T-helper 17 cell (primary cell): ENCODE results near the gene TTC17. TPM values are rescaled to one million over a fixed set of nuclear protein-coding genes. Genes with fewer than 3 reads are reported as not detected.
A peak's percentile ranks its signal among the peaks of the same experiment; 100 is the strongest.
"Not testable (repeated sequence)": the region's sequence is repeated elsewhere in the genome, so short reads cannot be mapped to it uniquely, and the experiment has no call there.

Experiments
- ATAC-seq: fragments of 150-1000 bp; cut with Tn5 transposase; 2 replicates; pipeline ENCODE4 v1.10.0; 2021; ENCODE audit warnings: mild to moderate bottlenecking, moderate library complexity
- DNase-seq, 3 donors: peaks; one replicate each; pipeline versions ENCODE4 v3.0.0 to v3.0.0-alpha.2; 2020 to 2021
- H3K9me3 ChIP-seq: one replicate; pipeline ENCODE4 v1.7.0; 2013; ENCODE audit warnings: low read length, mild to moderate bottlenecking; ENCODE audit not compliant: control insufficient read depth, poor library complexity, severe bottlenecking
- H3K27ac Mint-ChIP-seq: one replicate; pipeline ENCODE4 v1.8.0; 2022; ENCODE audit warnings: mild to moderate bottlenecking, moderate library complexity, mixed read lengths
- H3K27me3 Mint-ChIP-seq: one replicate; pipeline ENCODE4 v1.8.0; 2022; ENCODE audit warnings: mixed read lengths
- H3K36me3 Mint-ChIP-seq: one replicate; pipeline ENCODE4 v1.8.0; 2022; ENCODE audit warnings: low read depth, mixed read lengths
- H3K4me1 Mint-ChIP-seq: one replicate; pipeline ENCODE4 v1.8.0; 2022; ENCODE audit warnings: mild to moderate bottlenecking, mixed read lengths
- H3K4me3 Mint-ChIP-seq: one replicate; pipeline ENCODE4 v1.8.0; 2022; ENCODE audit warnings: mild to moderate bottlenecking, moderate library complexity, mixed read lengths
- total RNA-seq, 4 donors: library from RNA in 2 of 4; stranded (reverse) in 2 of 4; gene quantifications; one replicate each; pipeline ENCODE4 v1.2.3 and lab custom pipeline; 2022 to 2026

Gene TTC17, protein sequence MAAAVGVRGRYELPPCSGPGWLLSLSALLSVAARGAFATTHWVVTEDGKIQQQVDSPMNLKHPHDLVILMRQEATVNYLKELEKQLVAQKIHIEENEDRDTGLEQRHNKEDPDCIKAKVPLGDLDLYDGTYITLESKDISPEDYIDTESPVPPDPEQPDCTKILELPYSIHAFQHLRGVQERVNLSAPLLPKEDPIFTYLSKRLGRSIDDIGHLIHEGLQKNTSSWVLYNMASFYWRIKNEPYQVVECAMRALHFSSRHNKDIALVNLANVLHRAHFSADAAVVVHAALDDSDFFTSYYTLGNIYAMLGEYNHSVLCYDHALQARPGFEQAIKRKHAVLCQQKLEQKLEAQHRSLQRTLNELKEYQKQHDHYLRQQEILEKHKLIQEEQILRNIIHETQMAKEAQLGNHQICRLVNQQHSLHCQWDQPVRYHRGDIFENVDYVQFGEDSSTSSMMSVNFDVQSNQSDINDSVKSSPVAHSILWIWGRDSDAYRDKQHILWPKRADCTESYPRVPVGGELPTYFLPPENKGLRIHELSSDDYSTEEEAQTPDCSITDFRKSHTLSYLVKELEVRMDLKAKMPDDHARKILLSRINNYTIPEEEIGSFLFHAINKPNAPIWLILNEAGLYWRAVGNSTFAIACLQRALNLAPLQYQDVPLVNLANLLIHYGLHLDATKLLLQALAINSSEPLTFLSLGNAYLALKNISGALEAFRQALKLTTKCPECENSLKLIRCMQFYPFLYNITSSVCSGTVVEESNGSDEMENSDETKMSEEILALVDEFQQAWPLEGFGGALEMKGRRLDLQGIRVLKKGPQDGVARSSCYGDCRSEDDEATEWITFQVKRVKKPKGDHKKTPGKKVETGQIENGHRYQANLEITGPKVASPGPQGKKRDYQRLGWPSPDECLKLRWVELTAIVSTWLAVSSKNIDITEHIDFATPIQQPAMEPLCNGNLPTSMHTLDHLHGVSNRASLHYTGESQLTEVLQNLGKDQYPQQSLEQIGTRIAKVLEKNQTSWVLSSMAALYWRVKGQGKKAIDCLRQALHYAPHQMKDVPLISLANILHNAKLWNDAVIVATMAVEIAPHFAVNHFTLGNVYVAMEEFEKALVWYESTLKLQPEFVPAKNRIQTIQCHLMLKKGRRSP
- 10 to 100 TPM; 95.4 to 98.0 TPM for total RNA-seq
- 149 to 193 reads per million in 2 donors for total RNA-seq (lab: John Stamatoyannopoulos, UW)

DNA sequence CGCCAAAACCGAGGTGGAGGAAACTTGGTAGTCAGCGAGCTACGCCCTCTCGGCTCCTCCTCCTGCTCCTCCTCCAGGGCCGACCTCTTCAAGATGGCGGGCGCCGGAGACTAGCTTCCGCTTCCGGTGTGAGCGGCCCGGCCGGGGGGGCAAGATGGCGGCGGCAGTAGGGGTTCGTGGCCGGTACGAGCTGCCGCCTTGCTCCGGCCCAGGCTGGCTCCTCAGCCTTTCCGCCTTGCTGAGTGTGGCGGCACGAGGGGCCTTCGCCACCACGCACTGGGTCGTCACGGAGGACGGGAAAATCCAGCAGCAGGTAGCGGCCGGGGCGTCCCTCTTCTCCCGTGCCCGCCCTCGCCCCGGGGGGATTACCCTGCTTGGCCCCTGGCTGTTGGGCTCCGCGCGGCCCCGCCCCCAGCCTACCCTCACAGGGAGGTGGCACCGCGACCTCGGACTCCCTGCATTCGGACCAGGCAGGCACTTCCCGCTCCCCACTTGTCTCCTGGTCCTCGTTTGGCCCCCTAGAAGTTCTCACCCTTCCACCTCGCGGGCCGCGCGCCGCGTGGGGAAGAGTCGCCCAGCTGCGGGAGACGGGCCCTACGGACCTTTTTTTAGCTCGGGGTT lies at the start of gene TTC17:
Gene TTC17 (plus strand): TSS at position 120 of the 621 bp plus-strand sequence. CDS start 35 bp downstream, at position 155.
- Mint-ChIP-seq H3K36me3 (no peaks in the 10 kb centered on the region), H3K4me1 (peaks cover 29% of the 10 kb centered on the region), H3K27ac (peak within 1 kb of the TSS; percentile 95), H3K4me3 (peak within 1 kb of the TSS; percentile 99), H3K27me3 (no peaks in the 10 kb centered on the region)
- DNase-seq: peak; percentile 85 to 89 (median 89)
- ATAC-seq: peak; percentile 97
- H3K9me3 ChIP-seq: no peaks in the 10 kb centered on the region

DNA sequence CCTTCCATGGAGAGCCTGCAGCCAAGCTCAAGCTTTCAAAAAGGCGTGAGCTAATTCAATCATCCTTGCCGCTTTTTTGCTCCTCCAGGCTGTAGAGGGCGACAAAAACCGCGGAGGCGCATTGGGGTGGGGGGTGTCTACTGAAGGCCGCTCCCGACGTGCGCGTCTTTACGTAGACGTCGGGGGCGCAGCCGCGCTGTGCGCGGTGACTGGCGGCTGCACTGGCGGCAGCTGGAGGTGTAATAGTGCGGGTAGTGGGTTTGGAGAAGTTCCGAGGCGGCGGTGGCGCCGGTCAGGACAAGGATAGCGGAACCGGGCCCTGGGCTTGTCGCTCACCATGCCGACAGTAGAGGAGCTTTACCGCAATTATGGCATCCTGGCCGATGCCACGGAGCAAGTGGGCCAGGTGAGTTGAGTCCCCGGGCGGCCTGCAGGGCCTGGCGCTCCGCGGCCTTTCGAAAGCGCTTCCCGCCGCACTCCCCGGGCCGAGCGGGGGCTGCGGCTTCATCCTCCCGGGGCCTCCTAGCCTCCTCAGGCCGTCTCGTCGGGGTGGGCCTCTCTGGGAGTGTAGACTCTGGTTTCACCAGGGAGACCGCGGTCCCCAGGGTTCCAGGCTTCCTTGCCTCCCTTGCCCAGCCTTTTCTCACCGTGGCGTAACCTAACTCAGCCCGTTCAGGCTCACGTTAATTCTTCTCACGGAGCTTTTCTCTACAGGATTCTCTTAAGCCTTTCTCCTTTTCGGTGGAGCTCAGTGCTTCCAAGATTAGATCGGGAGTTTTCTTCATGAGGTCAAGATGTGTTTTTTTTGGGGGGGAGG lies 46.7 kb upstream of the TTC17 start, which contains the start of gene API5:
Gene API5 (plus strand): TSS at position 206 of the 817 bp plus-strand sequence. CDS start 132 bp downstream, at position 338.
- Mint-ChIP-seq H3K4me1 (peaks cover 38% of the 10 kb centered on the region), H3K27ac (peak within 1 kb of the TSS; percentile 96), H3K27me3 (no peaks in the 10 kb centered on the region), H3K36me3 (no peaks in the 10 kb centered on the region), H3K4me3 (peak within 1 kb of the TSS; percentile 98)
- DNase-seq: peak; percentile 77 to 89 (median 84)
- peak; percentile 98 for ATAC-seq
- no peaks in the 10 kb centered on the region for H3K9me3 ChIP-seq

DNA sequence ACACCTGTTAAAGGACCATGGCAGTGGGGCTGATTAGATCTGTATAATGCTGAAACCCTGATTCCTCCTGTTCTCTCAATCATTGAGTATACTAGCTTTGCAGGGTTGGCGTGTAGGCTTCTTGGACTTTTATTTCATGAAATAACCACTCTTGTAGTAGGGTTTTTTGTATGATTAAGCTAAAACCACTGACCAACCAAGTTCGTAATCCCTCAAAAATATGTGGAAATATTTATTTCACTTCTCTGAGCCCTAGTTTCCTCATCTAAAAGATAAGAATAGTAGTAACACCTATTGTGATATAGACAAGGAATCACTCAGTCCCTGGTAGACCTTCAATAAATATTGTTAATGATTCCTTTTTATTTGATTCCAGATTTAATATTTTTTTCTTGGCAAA lies 42.8 kb upstream of the TTC17 start:
- H3K27ac Mint-ChIP-seq: peak overlapping the region; percentile 67
- no peak overlapping the region for H3K4me3 Mint-ChIP-seq
- H3K9me3 ChIP-seq: no peaks in the 10 kb centered on the region
- no peak for DNase-seq
- no peak for ATAC-seq
- no peaks in the 10 kb centered on the region for H3K36me3 Mint-ChIP-seq
- H3K4me1 Mint-ChIP-seq: peaks cover 41% of the 10 kb centered on the region
- H3K27me3 Mint-ChIP-seq: no peaks in the 10 kb centered on the region

DNA sequence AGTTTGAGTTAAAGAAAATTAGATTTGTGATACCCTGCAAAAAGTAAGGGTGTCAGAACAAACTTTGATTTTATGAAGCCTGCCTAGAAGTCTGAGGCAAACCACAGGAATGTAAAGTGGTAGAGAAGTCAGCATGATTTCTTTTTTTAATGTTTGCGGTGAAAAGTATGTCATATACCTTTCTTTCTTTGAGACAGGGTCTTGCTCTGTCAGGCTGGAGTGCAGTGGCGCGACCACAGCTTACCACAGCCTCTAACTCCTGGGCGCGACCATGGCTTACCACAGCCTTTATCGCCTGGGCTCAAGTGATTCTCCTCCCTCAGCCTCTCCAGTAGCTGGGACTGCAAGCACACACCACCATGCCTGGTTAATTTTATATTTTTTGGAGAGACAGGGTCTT lies 42.3 kb upstream of the TTC17 start:
- no peak for ATAC-seq
- no peak for DNase-seq
- Mint-ChIP-seq H3K36me3 (no peaks in the 10 kb centered on the region), H3K27me3 (no peaks in the 10 kb centered on the region), H3K4me3 (no peak overlapping the region), H3K4me1 (peaks cover 40% of the 10 kb centered on the region), H3K27ac (peak overlapping the region; percentile 67)
- no peaks in the 10 kb centered on the region for H3K9me3 ChIP-seq

DNA sequence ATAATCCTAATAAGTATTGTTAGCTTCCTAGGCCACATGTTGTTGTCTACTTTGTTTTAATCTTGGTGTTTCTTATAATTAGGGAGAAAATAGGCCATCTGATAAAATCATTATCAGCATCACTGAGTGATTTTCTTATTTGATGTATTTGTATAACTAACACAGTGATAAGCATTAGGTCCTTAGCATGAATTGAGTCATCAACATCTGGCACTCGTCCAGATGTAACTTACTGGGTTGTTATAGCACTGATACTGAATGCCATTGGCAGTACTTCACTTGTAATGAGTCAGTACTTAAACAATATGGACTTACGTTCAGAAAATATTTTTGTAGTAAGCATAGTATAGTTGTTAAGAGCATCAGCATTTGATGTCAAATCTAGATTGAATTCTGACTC lies 30.7 kb upstream of the TTC17 start:
- Mint-ChIP-seq H3K27ac (no peak overlapping the region), H3K36me3 (peaks cover 11% of the 10 kb centered on the region), H3K4me3 (no peak overlapping the region), H3K27me3 (no peaks in the 10 kb centered on the region), H3K4me1 (peaks cover 12% of the 10 kb centered on the region)
- DNase-seq: no peak
- no peak for ATAC-seq
- H3K9me3 ChIP-seq: no peaks in the 10 kb centered on the region

DNA sequence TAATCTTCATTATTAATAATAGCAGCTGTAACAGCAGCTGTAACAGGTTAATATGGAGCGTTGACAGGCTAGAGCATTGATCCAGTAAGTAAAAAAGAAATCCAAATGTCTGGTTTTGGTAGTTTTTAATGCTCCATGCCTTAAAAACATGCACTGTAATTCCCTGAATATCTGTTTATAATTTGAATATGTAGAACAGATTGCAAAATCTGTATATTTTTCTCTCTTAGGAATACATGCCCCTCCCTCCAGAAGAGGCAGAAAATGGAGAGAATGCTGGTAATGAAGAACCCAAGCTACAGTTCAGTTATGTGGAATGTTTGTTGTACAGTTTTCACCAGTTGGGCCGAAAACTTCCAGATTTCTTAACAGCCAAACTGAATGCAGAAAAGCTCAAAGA lies 30.2 kb upstream of the TTC17 start:
- Mint-ChIP-seq H3K36me3 (peaks cover 11% of the 10 kb centered on the region), H3K4me3 (no peak overlapping the region)

DNA sequence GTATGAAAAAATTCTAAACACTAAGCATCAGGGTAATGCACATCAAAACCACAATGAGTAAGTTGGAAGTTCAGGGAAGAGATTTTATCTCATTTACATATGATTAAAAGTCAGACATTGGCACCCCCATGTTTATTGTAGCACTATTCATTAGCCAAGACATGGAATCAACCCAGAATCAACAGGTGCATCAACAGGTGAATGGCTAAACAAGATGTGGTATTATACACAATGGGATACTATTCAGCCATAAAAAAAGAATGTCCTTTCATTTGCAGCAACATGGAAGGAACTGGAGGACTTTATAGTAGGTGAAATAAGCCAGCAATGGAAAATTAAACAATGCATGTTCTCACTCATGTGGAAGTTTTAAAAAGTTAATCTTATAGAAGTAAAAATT lies 17.6 kb upstream of the TTC17 start:
- H3K27ac Mint-ChIP-seq: no peak overlapping the region
- H3K4me1 Mint-ChIP-seq: no peaks in the 10 kb centered on the region
- H3K27me3 Mint-ChIP-seq: no peaks in the 10 kb centered on the region
- H3K4me3 Mint-ChIP-seq: no peak overlapping the region
- DNase-seq: no peak
- no peaks in the 10 kb centered on the region for H3K36me3 Mint-ChIP-seq
- no peaks in the 10 kb centered on the region for H3K9me3 ChIP-seq
- ATAC-seq: no peak

More for the DNA sequence above, 30.2 kb upstream of the TTC17 start:
- Mint-ChIP-seq H3K27ac (no peak overlapping the region), H3K4me1 (peaks cover 12% of the 10 kb centered on the region), H3K27me3 (no peaks in the 10 kb centered on the region)
- no peaks in the 10 kb centered on the region for H3K9me3 ChIP-seq
- DNase-seq: no peak
- no peak for ATAC-seq

DNA sequence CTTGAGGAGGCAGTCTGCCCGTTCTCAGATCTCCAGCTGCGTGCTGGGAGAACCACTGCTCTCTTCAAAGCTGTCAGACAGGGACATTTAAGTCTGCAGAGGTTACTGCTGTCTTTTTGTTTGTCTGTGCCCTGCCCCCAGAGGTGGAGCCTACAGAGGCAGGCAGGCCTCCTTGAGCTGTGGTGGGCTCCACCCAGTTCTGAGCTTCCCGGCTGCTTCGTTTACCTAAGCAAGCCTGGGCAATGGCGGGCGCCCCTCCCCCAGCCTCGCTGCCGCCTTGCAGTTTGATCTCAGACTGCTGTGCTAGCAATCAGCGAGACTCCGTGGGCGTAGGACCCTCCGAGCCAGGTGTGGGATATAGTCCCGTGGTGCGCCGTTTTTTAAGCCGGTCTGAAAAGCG lies 7.3 kb upstream of the TTC17 start:
- ATAC-seq, H3K4me1 Mint-ChIP-seq, H3K27ac Mint-ChIP-seq, H3K27me3 Mint-ChIP-seq, H3K4me3 Mint-ChIP-seq, H3K36me3 Mint-ChIP-seq, DNase-seq, H3K9me3 ChIP-seq: not testable (repeated sequence)

DNA sequence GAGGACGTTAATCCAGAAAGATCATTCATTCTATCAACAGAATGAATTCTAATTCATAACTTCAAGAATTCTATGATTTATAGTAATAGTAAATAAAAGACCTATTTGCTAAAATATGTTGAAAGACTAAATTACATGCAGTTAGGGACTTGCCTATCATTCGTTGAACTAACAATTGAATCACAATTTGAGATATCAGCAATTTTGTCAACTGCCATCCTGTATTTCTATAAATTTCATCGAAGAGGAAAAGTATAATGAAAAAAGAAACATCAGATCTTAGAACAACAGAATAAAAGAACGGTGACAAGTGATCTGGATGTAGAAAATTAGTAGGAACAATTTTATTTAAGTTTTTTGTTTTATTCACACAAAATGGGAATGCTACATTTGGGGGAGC lies 4.4 kb upstream of the TTC17 start:
- no peaks in the 10 kb centered on the region for H3K9me3 ChIP-seq
- no peak for ATAC-seq
- Mint-ChIP-seq H3K4me3 (no peak overlapping the region), H3K36me3 (peaks cover 3% of the 10 kb centered on the region), H3K27me3 (no peaks in the 10 kb centered on the region), H3K27ac (no peak overlapping the region), H3K4me1 (peaks cover 11% of the 10 kb centered on the region)
- no peak for DNase-seq

DNA sequence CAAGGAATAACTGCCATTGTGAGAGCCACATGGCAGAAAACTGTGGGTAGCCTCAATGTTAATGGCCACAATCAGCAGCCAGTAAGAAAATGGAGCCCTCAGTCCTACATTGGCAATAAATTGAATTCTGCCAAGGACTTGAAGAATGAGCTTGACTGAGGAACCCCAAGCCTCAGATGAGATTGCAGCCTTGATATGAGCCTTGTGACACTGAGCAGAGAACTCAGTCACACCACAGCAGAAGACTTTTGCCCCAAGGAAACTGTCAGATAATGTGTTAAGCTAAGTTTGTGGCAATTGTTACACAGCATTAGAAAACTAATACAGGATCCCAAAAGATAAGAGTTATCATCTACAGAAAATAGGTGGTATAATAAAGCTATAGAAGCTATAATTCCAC lies 2.4 kb upstream of the TTC17 start:
- Mint-ChIP-seq H3K27ac (no peak overlapping the region), H3K27me3 (no peaks in the 10 kb centered on the region), H3K4me3 (peak overlapping the region; percentile 49), H3K36me3 (peaks cover 3% of the 10 kb centered on the region), H3K4me1 (peaks cover 27% of the 10 kb centered on the region)
- H3K9me3 ChIP-seq: no peaks in the 10 kb centered on the region
- DNase-seq (no peak), ATAC-seq (no peak)

DNA sequence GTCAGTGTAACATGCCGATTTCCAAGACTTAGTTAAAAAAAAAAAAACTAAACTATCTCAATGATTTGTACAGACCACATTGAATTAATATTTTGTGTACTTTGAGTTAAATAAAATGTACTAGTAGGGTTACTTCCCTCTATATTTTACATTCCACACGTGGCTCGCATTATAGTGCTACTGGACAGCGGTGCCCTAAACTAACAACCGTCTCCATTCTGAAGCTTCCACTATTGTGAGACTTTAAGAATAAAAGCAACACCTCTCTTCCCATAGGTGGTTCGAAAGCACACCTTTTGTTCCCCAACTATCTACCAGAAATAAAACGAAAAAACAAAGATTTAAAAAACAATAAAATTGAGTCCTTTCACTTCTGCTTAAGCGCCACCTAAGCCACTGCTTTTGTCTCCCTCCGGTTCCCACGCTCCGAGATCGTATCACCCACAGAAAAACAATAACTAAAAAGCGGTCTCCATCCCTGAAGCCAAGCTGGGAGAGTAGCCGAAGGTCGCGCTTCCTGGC lies 380 bp upstream of the TTC17 start:
- H3K9me3 ChIP-seq: no peaks in the 10 kb centered on the region
- DNase-seq: no peak
- H3K36me3 Mint-ChIP-seq: no peaks in the 10 kb centered on the region
- peak; percentile 3 for ATAC-seq
- H3K27ac Mint-ChIP-seq: peak overlapping the region; percentile 95
- peak overlapping the region; percentile 99 for H3K4me3 Mint-ChIP-seq
- H3K27me3 Mint-ChIP-seq: no peaks in the 10 kb centered on the region
- H3K4me1 Mint-ChIP-seq: peaks cover 29% of the 10 kb centered on the region

DNA sequence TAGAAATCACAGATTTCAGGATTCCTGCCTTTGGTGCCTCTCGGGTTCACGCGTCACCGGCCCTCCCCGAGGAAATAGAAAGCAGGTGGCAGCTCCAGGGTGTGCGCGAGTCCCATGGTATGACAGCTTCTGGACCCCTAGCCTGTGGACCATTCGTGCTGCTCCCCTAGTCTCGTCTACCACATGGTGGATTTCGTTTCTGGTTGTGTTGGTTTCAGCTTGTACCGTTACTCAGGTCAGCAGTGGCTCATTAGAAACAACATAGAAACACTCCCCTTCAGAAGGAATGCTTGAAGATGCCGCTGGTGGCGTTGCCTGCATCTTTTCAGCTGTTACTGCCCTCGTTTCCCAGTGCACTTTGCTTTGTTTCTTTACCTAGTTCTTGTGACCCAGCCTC lies 700 bp downstream of the TTC17 start:
- no peaks in the 10 kb centered on the region for H3K9me3 ChIP-seq
- Mint-ChIP-seq H3K36me3 (no peaks in the 10 kb centered on the region), H3K4me3 (peak overlapping the region; percentile 99), H3K4me1 (peaks cover 29% of the 10 kb centered on the region), H3K27me3 (no peaks in the 10 kb centered on the region), H3K27ac (peak overlapping the region; percentile 95)
- DNase-seq: no peak
- peak; percentile 38 for ATAC-seq
